H9 (cell line): ENCODE measurements around the gene C10orf62. TPM values are rescaled to one million over a fixed set of nuclear protein-coding genes. Genes with fewer than 3 reads are reported as not detected.

Experiments used
- DNase-seq: peaks from one replicate; pipeline ENCODE4 v3.0.0-alpha.2; 2017
- H2AFZ ChIP-seq: one replicate; pipeline ENCODE4 v1.6.1; 2013; ENCODE audit warnings: mild to moderate bottlenecking, low read length, control low read depth, moderate library complexity
- H2AK5ac ChIP-seq: 2 replicates; pipeline ENCODE4 v1.6.1; 2013; ENCODE audit warnings: low read length, control low read depth, mixed read lengths; ENCODE audit not compliant: insufficient read length
- H2BK120ac ChIP-seq: one replicate; pipeline ENCODE4 v1.6.1; 2013; ENCODE audit warnings: low read depth, mild to moderate bottlenecking, low read length, control low read depth, inconsistent platforms; ENCODE audit not compliant: poor library complexity, severe bottlenecking
- H2BK12ac ChIP-seq: 2 replicates; pipeline ENCODE4 v1.6.1; 2013; ENCODE audit warnings: low read length, control low read depth, mixed read lengths, low read depth; ENCODE audit not compliant: insufficient read length
- H2BK15ac ChIP-seq: 2 replicates; pipeline ENCODE4 v1.6.1; 2013; ENCODE audit warnings: low read depth, low read length, control low read depth
- H2BK20ac ChIP-seq: one replicate; pipeline ENCODE4 v1.6.1; 2013; ENCODE audit warnings: low read depth, mild to moderate bottlenecking, low read length, control low read depth, inconsistent platforms; ENCODE audit not compliant: poor library complexity, severe bottlenecking
- H2BK5ac ChIP-seq: 2 replicates; pipeline ENCODE4 v1.6.1; 2013; ENCODE audit warnings: low read length, control low read depth, mixed read lengths; ENCODE audit not compliant: insufficient read length
- H3K14ac ChIP-seq: 2 replicates; pipeline ENCODE4 v1.6.1; 2013; ENCODE audit warnings: low read length, control low read depth; ENCODE audit not compliant: insufficient read depth
- H3K18ac ChIP-seq: 2 replicates; pipeline ENCODE4 v1.6.1; 2013; ENCODE audit warnings: low read depth, mild to moderate bottlenecking, mixed read lengths, low read length, control low read depth; ENCODE audit not compliant: insufficient read length
- H3K23ac ChIP-seq: 2 replicates; pipeline ENCODE4 v1.6.1; 2013; ENCODE audit warnings: low read length, control low read depth, mixed read lengths, low read depth; ENCODE audit not compliant: insufficient read length
- H3K23me2 ChIP-seq: 2 replicates; pipeline ENCODE4 v1.6.1; 2013; ENCODE audit warnings: low read depth, mild to moderate bottlenecking, mixed read lengths, low read length, control low read depth; ENCODE audit not compliant: insufficient read length, poor library complexity, severe bottlenecking
- H3K27ac ChIP-seq: 2 replicates; pipeline ENCODE4 v1.5.1; 2013; ENCODE audit warnings: low read length, control low read depth, mixed read lengths, low read depth; ENCODE audit not compliant: insufficient read length
- H3K27me3 ChIP-seq: 2 replicates; pipeline ENCODE4 v1.6.1; 2013; ENCODE audit warnings: low read length, control low read depth, inconsistent platforms; ENCODE audit not compliant: insufficient read depth
- H3K4ac ChIP-seq: 2 replicates; pipeline ENCODE4 v1.6.1; 2013; ENCODE audit warnings: low read depth, mild to moderate bottlenecking, control low read depth, inconsistent platforms, low read length, moderate library complexity
- H3K4me1 ChIP-seq: 2 replicates; pipeline ENCODE4 v1.6.1; 2013; ENCODE audit warnings: low read length, control low read depth, inconsistent platforms; ENCODE audit not compliant: insufficient read depth
- H3K4me2 ChIP-seq: 2 replicates; pipeline ENCODE4 v1.6.1; 2013; ENCODE audit warnings: low read length, control low read depth, mixed read lengths; ENCODE audit not compliant: insufficient read length, insufficient read depth
- H3K56ac ChIP-seq: 2 replicates; pipeline ENCODE4 v1.6.1; 2013; ENCODE audit warnings: low read depth, mild to moderate bottlenecking, mixed read lengths, low read length, control low read depth; ENCODE audit not compliant: insufficient read length
- H3K79me1 ChIP-seq: 2 replicates; pipeline ENCODE4 v1.6.1; 2013; ENCODE audit warnings: low read depth, mild to moderate bottlenecking, moderate library complexity, low read length, control low read depth, inconsistent platforms; ENCODE audit not compliant: insufficient read depth, poor library complexity, severe bottlenecking
- H3K79me2 ChIP-seq: 2 replicates; pipeline ENCODE4 v1.6.1; 2013; ENCODE audit warnings: low read length, control low read depth, inconsistent platforms; ENCODE audit not compliant: insufficient read depth
- H3K9ac ChIP-seq: 2 replicates; pipeline ENCODE4 v1.6.1; 2013; ENCODE audit warnings: low read length, control low read depth, mixed read lengths; ENCODE audit not compliant: insufficient read length; ENCODE audit errors: extremely low read depth
- H3K9me3 ChIP-seq: one replicate; pipeline ENCODE4 v1.6.1; 2013; ENCODE audit warnings: low read depth, low read length, inconsistent platforms; ENCODE audit not compliant: control insufficient read depth
- H3T11ph ChIP-seq: one replicate; pipeline ENCODE4 v1.6.1; 2013; ENCODE audit warnings: mild to moderate bottlenecking, low read length, control low read depth, inconsistent platforms
- H4K20me1 ChIP-seq: one replicate; pipeline ENCODE4 v1.6.1; 2013; ENCODE audit not compliant: control insufficient read depth, insufficient read length, insufficient read depth
- H4K5ac ChIP-seq: 2 replicates; pipeline ENCODE4 v1.6.1; 2013; ENCODE audit warnings: low read depth, mild to moderate bottlenecking, mixed read lengths, low read length, control low read depth; ENCODE audit not compliant: insufficient read length
- H4K8ac ChIP-seq: replicated peaks from 2 replicates; pipeline ENCODE4 v1.6.1; 2013; ENCODE audit warnings: low read length, control low read depth, mixed read lengths, low read depth; ENCODE audit not compliant: insufficient read length
- H4K91ac ChIP-seq: 2 replicates; pipeline ENCODE4 v1.6.1; 2013; ENCODE audit warnings: low read depth, mild to moderate bottlenecking, moderate library complexity, mixed read lengths, low read length, control low read depth; ENCODE audit not compliant: insufficient read length
- H3K27ac Mint-ChIP-seq, 3 experiments: 2 replicates in 2 of 3; 3 replicates in 1 of 3; pipeline ENCODE4 v1.8.0; 2020 to 2021; ENCODE audit warnings: mixed read lengths in 3 of 3, mild to moderate bottlenecking in 1 of 3, moderate library complexity in 1 of 3
- H3K27me3 Mint-ChIP-seq: 2 replicates; pipeline ENCODE4 v1.8.0; 2021; ENCODE audit warnings: low read depth, mild to moderate bottlenecking, moderate library complexity, mixed read lengths
- H3K36me3 Mint-ChIP-seq, 3 experiments: 2 replicates in 2 of 3; 3 replicates in 1 of 3; pipeline ENCODE4 v1.8.0; 2020 to 2021; ENCODE audit warnings: low read depth in 3 of 3, mixed read lengths in 3 of 3; ENCODE audit not compliant: insufficient read depth in 1 of 3
- H3K4me1 Mint-ChIP-seq, 2 experiments: 2 replicates each; pipeline ENCODE4 v1.8.0; 2020; ENCODE audit warnings: mixed read lengths in 2 of 2
- H3K4me3 Mint-ChIP-seq, 2 experiments: 2 replicates in 1 of 2; 3 replicates in 1 of 2; pipeline ENCODE4 v1.8.0; 2020 to 2021; ENCODE audit warnings: mild to moderate bottlenecking in 2 of 2, mixed read lengths in 2 of 2, moderate library complexity in 1 of 2
- H3K9me3 Mint-ChIP-seq, 2 experiments: 2 replicates in 1 of 2; 3 replicates in 1 of 2; pipeline ENCODE4 v1.8.0; 2020; ENCODE audit warnings: mild to moderate bottlenecking in 2 of 2, mixed read lengths in 2 of 2, moderate library complexity in 1 of 2
- WGBS: extraction: QIAGEN DNeasy Blood & Tissue Kit; methylation state at CpG from one replicate; pipeline ENCODE4 v1.1.7; 2013; ENCODE audit warnings: missing lambda C conversion rate, low lambda C conversion rate, mixed read lengths; ENCODE audit not compliant: insufficient read length; ENCODE audit errors: extremely low coverage; 5-methylcytosine and 5-hydroxymethylcytosine counted together
- total RNA-seq: library from RNA; stranded (reverse); gene quantifications from 2 replicates; pipeline ENCODE4 v1.2.1, GENCODE V29; 2021
- TF ChIP-seq, protein P1 (sequence below): fragments of 200-600 bp; sonication (generic); conservative IDR thresholded peaks from 3 replicates; pipeline ENCODE4 v1.8.0; 2021; ENCODE audit warnings: antibody characterized with exemption, mild to moderate bottlenecking

Gene C10orf62
- total RNA-seq, 1 experiment from 2014 or later: 0.31 TPM

DNA sequence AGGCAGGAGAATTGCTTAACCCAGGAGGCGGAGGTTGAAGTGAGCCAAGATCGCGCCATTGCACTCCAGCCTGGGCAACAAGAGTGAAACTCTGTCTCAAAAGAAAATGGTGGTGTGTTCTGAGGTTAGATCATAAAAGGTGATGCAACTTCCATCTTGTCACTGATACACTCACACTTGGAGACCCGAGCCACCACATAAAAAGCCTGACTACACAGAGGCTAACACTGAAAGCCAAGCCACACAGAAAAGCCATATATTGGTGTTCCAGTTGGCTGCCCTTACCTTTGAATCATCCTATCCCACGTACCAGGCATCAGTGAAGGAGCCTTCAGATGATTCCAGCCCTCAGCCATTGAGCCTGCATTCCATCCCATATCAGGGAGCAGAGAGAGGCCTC lies 39.8 kb downstream of the C10orf62 start:
- peaks cover 9 to 11% of the 10 kb centered on the region in 2 experiments for H3K4me1 Mint-ChIP-seq
- H4K20me1 ChIP-seq: no peaks in the 10 kb centered on the region
- H3K79me2 ChIP-seq: 0 out of 2 replicates have a peak, but pooled peaks cover 3% of the 10 kb centered on the region
- TF ChIP-seq, protein P1, sequence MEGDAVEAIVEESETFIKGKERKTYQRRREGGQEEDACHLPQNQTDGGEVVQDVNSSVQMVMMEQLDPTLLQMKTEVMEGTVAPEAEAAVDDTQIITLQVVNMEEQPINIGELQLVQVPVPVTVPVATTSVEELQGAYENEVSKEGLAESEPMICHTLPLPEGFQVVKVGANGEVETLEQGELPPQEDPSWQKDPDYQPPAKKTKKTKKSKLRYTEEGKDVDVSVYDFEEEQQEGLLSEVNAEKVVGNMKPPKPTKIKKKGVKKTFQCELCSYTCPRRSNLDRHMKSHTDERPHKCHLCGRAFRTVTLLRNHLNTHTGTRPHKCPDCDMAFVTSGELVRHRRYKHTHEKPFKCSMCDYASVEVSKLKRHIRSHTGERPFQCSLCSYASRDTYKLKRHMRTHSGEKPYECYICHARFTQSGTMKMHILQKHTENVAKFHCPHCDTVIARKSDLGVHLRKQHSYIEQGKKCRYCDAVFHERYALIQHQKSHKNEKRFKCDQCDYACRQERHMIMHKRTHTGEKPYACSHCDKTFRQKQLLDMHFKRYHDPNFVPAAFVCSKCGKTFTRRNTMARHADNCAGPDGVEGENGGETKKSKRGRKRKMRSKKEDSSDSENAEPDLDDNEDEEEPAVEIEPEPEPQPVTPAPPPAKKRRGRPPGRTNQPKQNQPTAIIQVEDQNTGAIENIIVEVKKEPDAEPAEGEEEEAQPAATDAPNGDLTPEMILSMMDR: no peak
- H2BK120ac ChIP-seq: no peak overlapping the region
- no peak overlapping the region for H2BK12ac ChIP-seq
- H3K36me3 Mint-ChIP-seq: peaks cover 0 to 2% (median 2%) of the 10 kb centered on the region in 3 experiments; a peak in 4 of 7 replicates
- no peaks in the 10 kb centered on the region for H3K79me1 ChIP-seq
- H3K4me1 ChIP-seq: no peaks in the 10 kb centered on the region
- peak overlapping the region in 1 of 3 experiments; percentile 13; a peak in 1 of 7 replicates for H3K27ac Mint-ChIP-seq
- no peak for DNase-seq
- WGBS: no CpG with 5 or more reads among the region's 5 CpGs
- H2BK20ac ChIP-seq: no peak overlapping the region
- no peak overlapping the region for H3K18ac ChIP-seq
- H3K56ac ChIP-seq: no peak overlapping the region
- no peak overlapping the region for H2AK5ac ChIP-seq
- H3K27me3 Mint-ChIP-seq: no peaks in the 10 kb centered on the region
- H3K27ac ChIP-seq: no peak overlapping the region
- H3K9ac ChIP-seq: no peak overlapping the region
- H3K4ac ChIP-seq: no peak overlapping the region
- H4K5ac ChIP-seq: no peak overlapping the region
- H2BK5ac ChIP-seq: no peak overlapping the region
- H3K23me2 ChIP-seq: peaks cover 7% of the 10 kb centered on the region
- H3K9me3 Mint-ChIP-seq: no peaks in the 10 kb centered on the region; a peak in 1 of 5 replicates
- no peak overlapping the region for H3K4me2 ChIP-seq
- H3K27me3 ChIP-seq: no peaks in the 10 kb centered on the region
- H3K4me3 Mint-ChIP-seq: no peak overlapping the region; a peak in 1 of 5 replicates
- no peak overlapping the region for H3T11ph ChIP-seq
- H4K8ac ChIP-seq: no peak overlapping the region
- no peak overlapping the region for H4K91ac ChIP-seq
- H3K14ac ChIP-seq: no peak overlapping the region
- H3K23ac ChIP-seq: no peak overlapping the region
- H2AFZ ChIP-seq: no peak overlapping the region
- no peak overlapping the region for H2BK15ac ChIP-seq
- H3K9me3 ChIP-seq: no peaks in the 10 kb centered on the region
